Right atrium auricular region (tissue), 2 donors: ENCODE data around the gene SP4. TPM values are rescaled to one million over a fixed set of nuclear protein-coding genes. Genes with fewer than 3 reads are reported as not detected.

ENCODE experiments used
- DNase-seq: peaks from one replicate; pipeline ENCODE4 v3.0.0-alpha.2; 2019; ENCODE audit warnings: low spot score
- H3K27ac ChIP-seq, 2 donors: fragments of 200-600 bp; sonication (generic); 1 replicate in 1 of 2; 2 replicates in 1 of 2; pipeline ENCODE4 v1.5.1; 2016 to 2019
- H3K27me3 ChIP-seq, 2 donors: fragments of 200-600 bp; sonication (generic); one replicate each; pipeline versions ENCODE4 v1.5.1 to v1.6.0; 2017 to 2019
- H3K36me3 ChIP-seq: fragments of 200-600 bp; sonication (generic); one replicate; pipeline ENCODE4 v1.5.1; 2016
- H3K4me1 ChIP-seq, 2 donors: fragments of 200-600 bp; sonication (generic); one replicate each; pipeline versions ENCODE4 v1.5.1 to v1.6.0; 2017 to 2019
- H3K4me3 ChIP-seq, 2 donors: fragments of 200-600 bp; sonication (generic); 1 replicate in 1 of 2; 2 replicates in 1 of 2; pipeline ENCODE4 v1.5.1; 2017 to 2019; ENCODE audit warnings: mild to moderate bottlenecking in 1 of 2, moderate library complexity in 1 of 2
- H3K9me3 ChIP-seq, 2 donors: fragments of 200-600 bp; sonication (generic); one replicate each; pipeline ENCODE4 v1.5.1; 2019
- microRNA counts, 2 donors: library from miRNA; unstranded; fragments of <30 nt; microRNA quantifications; one replicate each; lab custom pipeline; 2016 to 2017
- microRNA-seq, 2 donors: library from miRNA; unstranded; fragments of <30 nt; microRNA quantifications; one replicate each; pipeline ENCODE4, GENCODE V29; 2016 to 2017; ENCODE audit warnings: borderline number of aligned reads in 2 of 2, borderline replicate concordance in 1 of 2
- total RNA-seq, 2 donors: library from RNA; depleted of rRNA; stranded (reverse); fragments of >200 nt; gene quantifications; one replicate each; pipeline ENCODE4 v1.1.0, GENCODE V29; 2016
- TF ChIP-seq, protein P1 (sequence below), 2 donors: fragments of 200-600 bp; sonication (generic); IDR thresholded peaks; one replicate each; pipeline ENCODE4 v1.5.1; 2019; ENCODE audit warnings: antibody characterized with exemption in 2 of 2

The SP4 gene
- total RNA-seq, 2 donors from 2014 or later: 15.2 to 205 TPM

DNA sequence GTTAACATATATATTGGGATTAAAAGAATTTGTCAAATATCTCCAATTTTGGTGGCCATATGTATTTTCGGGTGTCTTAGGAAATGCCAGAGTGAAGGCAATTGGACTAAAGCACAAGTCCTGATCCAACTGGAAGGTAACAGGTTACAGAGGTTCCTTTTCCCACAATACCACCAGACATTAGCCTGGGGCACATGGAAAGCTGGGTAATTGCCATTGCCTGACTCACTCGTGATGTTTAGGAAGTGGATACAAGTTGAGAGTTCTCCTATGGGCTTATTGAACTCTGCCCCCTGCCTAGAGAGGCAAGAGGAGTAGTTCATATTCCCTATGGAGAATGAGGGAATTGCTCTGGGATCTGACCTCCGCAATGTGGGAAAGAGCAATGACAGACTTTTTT, 120.6 kb downstream of the SP4 start:
- H3K9me3 ChIP-seq: no peaks in the 10 kb centered on the region
- no peak overlapping the region for H3K4me3 ChIP-seq
- H3K36me3 ChIP-seq: no peaks in the 10 kb centered on the region
- H3K27ac ChIP-seq: no peak overlapping the region
- H3K27me3 ChIP-seq: no peaks in the 10 kb centered on the region
- TF ChIP-seq, protein P1, sequence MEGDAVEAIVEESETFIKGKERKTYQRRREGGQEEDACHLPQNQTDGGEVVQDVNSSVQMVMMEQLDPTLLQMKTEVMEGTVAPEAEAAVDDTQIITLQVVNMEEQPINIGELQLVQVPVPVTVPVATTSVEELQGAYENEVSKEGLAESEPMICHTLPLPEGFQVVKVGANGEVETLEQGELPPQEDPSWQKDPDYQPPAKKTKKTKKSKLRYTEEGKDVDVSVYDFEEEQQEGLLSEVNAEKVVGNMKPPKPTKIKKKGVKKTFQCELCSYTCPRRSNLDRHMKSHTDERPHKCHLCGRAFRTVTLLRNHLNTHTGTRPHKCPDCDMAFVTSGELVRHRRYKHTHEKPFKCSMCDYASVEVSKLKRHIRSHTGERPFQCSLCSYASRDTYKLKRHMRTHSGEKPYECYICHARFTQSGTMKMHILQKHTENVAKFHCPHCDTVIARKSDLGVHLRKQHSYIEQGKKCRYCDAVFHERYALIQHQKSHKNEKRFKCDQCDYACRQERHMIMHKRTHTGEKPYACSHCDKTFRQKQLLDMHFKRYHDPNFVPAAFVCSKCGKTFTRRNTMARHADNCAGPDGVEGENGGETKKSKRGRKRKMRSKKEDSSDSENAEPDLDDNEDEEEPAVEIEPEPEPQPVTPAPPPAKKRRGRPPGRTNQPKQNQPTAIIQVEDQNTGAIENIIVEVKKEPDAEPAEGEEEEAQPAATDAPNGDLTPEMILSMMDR (IDR thresholded peaks at IDR 0.05): no peak
- peaks cover 0 to 4% of the 10 kb centered on the region in 2 donors for H3K4me1 ChIP-seq
- DNase-seq: no peak

DNA sequence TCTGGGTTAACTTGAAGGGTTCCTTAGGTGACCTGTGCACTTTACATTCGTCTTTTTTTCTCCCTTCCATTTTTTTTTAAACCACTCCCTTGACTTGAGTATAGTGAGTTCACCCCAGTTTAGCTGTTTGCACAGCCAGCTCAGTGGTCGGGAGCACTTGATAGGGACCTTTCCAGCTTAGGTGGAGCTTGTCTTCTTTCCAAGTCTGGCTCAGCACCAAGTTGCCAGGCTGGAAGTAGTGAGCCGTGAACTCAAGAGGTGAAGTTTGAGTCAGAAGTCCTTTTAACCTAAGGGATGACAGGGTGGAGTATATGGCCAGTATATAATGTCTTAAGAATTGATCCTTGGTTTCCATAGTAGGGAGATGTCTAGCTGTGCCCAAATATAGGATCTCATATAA, 122.2 kb downstream of the SP4 start:
- no peak for DNase-seq
- Histone ChIP-seq H3K4me3 (no peak overlapping the region), H3K9me3 (no peaks in the 10 kb centered on the region), H3K27ac (no peak overlapping the region), H3K36me3 (no peaks in the 10 kb centered on the region), H3K27me3 (no peaks in the 10 kb centered on the region), H3K4me1 (no peaks in the 10 kb centered on the region)
- TF ChIP-seq, protein P1 (IDR thresholded peaks at IDR 0.05): no peak

DNA sequence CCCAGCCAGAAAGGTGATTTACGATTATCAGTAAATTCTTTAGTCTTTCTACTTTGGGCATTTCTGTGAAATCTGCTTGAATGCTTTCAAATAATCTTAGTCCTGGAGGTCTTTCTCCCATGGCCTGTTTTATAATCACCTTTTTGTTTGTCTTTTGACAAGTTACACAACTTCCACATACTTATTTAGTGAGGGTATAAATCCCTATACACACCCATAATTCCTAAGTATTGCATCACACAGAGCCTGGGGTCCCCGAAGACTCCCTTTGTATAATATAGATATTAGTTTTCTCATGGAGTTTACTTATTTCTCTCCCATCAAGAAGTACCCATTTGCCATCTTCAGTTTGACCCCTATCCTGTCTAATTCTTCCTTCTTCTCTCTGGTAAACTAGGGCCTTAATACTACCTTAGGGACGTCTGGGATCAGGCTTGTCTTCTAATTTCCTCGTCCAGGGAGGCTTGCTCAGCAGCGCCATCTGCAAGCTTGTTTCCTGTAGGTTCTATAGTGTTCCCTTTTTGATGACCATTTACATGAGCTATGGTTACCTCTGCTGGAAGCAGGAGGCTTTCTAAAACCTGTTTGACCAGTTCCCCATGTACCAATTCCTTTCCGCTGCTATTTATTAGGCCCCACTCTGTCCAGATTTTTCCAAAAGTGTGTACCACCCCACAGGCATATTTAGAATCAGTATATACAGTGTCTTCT, 123.1 kb downstream of the SP4 start:
- Histone ChIP-seq H3K4me3 (no peak overlapping the region), H3K4me1 (no peaks in the 10 kb centered on the region), H3K9me3 (no peaks in the 10 kb centered on the region), H3K36me3 (no peaks in the 10 kb centered on the region), H3K27ac (no peak overlapping the region), H3K27me3 (no peaks in the 10 kb centered on the region)
- no peak for DNase-seq
- TF ChIP-seq, protein P1 (IDR thresholded peaks at IDR 0.05): no peak

DNA sequence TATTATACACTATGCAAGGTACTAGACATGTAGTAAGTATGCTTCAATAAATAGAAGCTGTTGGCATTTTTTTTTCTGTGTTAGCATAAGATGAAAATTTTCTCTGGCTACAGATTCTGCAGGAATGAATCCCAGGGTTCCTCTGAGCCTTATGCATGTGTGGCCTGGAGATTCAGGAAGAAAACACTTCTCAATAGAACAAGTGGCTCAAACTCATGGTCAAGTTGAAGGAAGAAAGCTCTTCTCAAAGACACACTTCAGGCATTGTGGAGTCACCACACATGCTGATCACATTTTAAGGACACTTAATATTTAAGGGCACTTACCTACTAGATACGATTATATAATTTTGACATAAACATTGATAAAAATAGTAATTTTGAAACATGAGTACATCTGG, 134.5 kb downstream of the SP4 start:
- Histone ChIP-seq H3K4me3 (no peak overlapping the region), H3K27ac (no peak overlapping the region), H3K9me3 (no peaks in the 10 kb centered on the region), H3K27me3 (no peaks in the 10 kb centered on the region), H3K4me1 (no peaks in the 10 kb centered on the region), H3K36me3 (no peaks in the 10 kb centered on the region)
- no peak for DNase-seq
- TF ChIP-seq, protein P1 (IDR thresholded peaks at IDR 0.05): no peak

MicroRNAs within 50 kb of the gene (microRNA counts, 767-probe panel; counts per million panel counts)
- microRNA hsa-miR-1183 (lab: Ali Mortazavi, UCI): 0 to 1,333 counts per million in 2 donors

Small RNA genes within 50 kb of the gene (microRNA-seq; reads per million reads assigned to microRNA genes)
- gene MIR1183: 0 reads per million in 2 donors

Other genes with a start within 250 kb of the SP4 start
- 1 to 10 TPM; 2.8 to 3.5 TPM for gene DNAH11, start 115.0 kb downstream of the SP4 start, total RNA-seq